Activated T-cell treated with anti-CD3 and anti-CD28 coated beads, Interleukin-2, amount 50 U/mL, for 72 hours (primary cell): ENCODE data around the gene EFNA5. TPM values are rescaled to one million over a fixed set of nuclear protein-coding genes. Genes with fewer than 3 reads are reported as not detected.

ENCODE experiments used
- ATAC-seq, 2 donors: fragments of 150-1000 bp; cut with Tn5 transposase; replicated peaks in 1 of 2; 2 replicates each; pipeline ENCODE4 v1.10.0; 2021; ENCODE audit warnings: moderate library complexity in 2 of 2, mild to moderate bottlenecking in 1 of 2
- DNase-seq, 2 donors: peaks; one replicate each; pipeline ENCODE4 v3.0.0; 2021 to 2022; ENCODE audit warnings: mixed read lengths in 1 of 2
- H3K27ac Mint-ChIP-seq: one replicate; pipeline ENCODE4 v1.8.0; 2022; ENCODE audit warnings: mild to moderate bottlenecking, moderate library complexity, mixed read lengths
- H3K27me3 Mint-ChIP-seq: one replicate; pipeline ENCODE4 v1.8.0; 2022; ENCODE audit warnings: low read depth, mixed read lengths
- H3K36me3 Mint-ChIP-seq, 2 donors: one replicate each; pipeline ENCODE4 v1.8.0; 2022; ENCODE audit warnings: mixed read lengths in 2 of 2, mild to moderate bottlenecking in 1 of 2; ENCODE audit not compliant: insufficient read depth in 2 of 2
- H3K4me1 Mint-ChIP-seq: one replicate; pipeline ENCODE4 v1.8.0; 2022; ENCODE audit warnings: low read depth, mixed read lengths
- H3K4me3 Mint-ChIP-seq, 2 donors: one replicate each; pipeline ENCODE4 v1.8.0; 2022; ENCODE audit warnings: mild to moderate bottlenecking in 2 of 2, mixed read lengths in 2 of 2, moderate library complexity in 2 of 2
- H3K9me3 Mint-ChIP-seq, 2 donors: one replicate each; pipeline ENCODE4 v1.8.0; 2022; ENCODE audit warnings: mixed read lengths in 2 of 2
- total RNA-seq, 2 donors: library from RNA; stranded (reverse); gene quantifications; one replicate each; pipeline ENCODE4 v1.2.3, GENCODE V29; 2022

Gene EFNA5
- total RNA-seq, 2 donors from 2014 or later = 0.35 TPM; not detected in 1

GRCh38 chr5:107532169-107532878 is 138.4 kb downstream of the EFNA5 start:
- no peak overlapping the region for H3K27ac Mint-ChIP-seq
- DNase-seq (no peak), ATAC-seq (no peak)
- H3K4me1 Mint-ChIP-seq = no peaks in the 10 kb centered on the region
- no peak overlapping the region for H3K4me3 Mint-ChIP-seq
- H3K36me3 Mint-ChIP-seq = no peaks in the 10 kb centered on the region
- peaks cover 0 to 1% of the 10 kb centered on the region in 2 donors for H3K9me3 Mint-ChIP-seq
- H3K27me3 Mint-ChIP-seq = no peaks in the 10 kb centered on the region

- Mint-ChIP-seq H3K4me3 (no peak overlapping the region), H3K36me3 (no peaks in the 10 kb centered on the region), H3K9me3 (peaks cover 0 to 1% of the 10 kb centered on the region in 2 donors), H3K27ac (no peak overlapping the region), H3K4me1 (no peaks in the 10 kb centered on the region), H3K27me3 (no peaks in the 10 kb centered on the region)
- ATAC-seq (no peak), DNase-seq (no peak)
Observed at GRCh38 chr5:107531308-107531707, 139.4 kb downstream of the EFNA5 start.

- no peak overlapping the region for H3K4me3 Mint-ChIP-seq
- no peak overlapping the region for H3K27ac Mint-ChIP-seq
- H3K4me1 Mint-ChIP-seq = no peaks in the 10 kb centered on the region
- DNase-seq (no peak), ATAC-seq (no peak)
- peaks cover 7% of the 10 kb centered on the region for H3K27me3 Mint-ChIP-seq
- peaks cover 0 to 1% of the 10 kb centered on the region in 2 donors for H3K9me3 Mint-ChIP-seq
- no peaks in the 10 kb centered on the region for H3K36me3 Mint-ChIP-seq
Observed at GRCh38 chr5:107529618-107530017, 141.1 kb downstream of the EFNA5 start.

GRCh38 chr5:107526270-107526937 is 144.3 kb downstream of the EFNA5 start:
- no peak overlapping the region for H3K27ac Mint-ChIP-seq
- DNase-seq (no peak), ATAC-seq (no peak)
- no peaks in the 10 kb centered on the region for H3K4me1 Mint-ChIP-seq
- H3K4me3 Mint-ChIP-seq = no peak overlapping the region
- peaks cover 0 to 1% of the 10 kb centered on the region in 2 donors for H3K9me3 Mint-ChIP-seq
- H3K36me3 Mint-ChIP-seq = no peaks in the 10 kb centered on the region
- H3K27me3 Mint-ChIP-seq = peaks cover 17% of the 10 kb centered on the region

GRCh38 chr5:107524111-107524510 is 146.6 kb downstream of the EFNA5 start:
- no peak overlapping the region for H3K4me3 Mint-ChIP-seq
- H3K27ac Mint-ChIP-seq = no peak overlapping the region
- DNase-seq = no peak
- H3K36me3 Mint-ChIP-seq = no peaks in the 10 kb centered on the region
- H3K27me3 Mint-ChIP-seq = peaks cover 17% of the 10 kb centered on the region
- H3K9me3 Mint-ChIP-seq = no peaks in the 10 kb centered on the region
- no peaks in the 10 kb centered on the region for H3K4me1 Mint-ChIP-seq
- no peak for ATAC-seq

GRCh38 chr5:107523029-107523680 is 147.6 kb downstream of the EFNA5 start:
- Mint-ChIP-seq H3K36me3 (no peaks in the 10 kb centered on the region), H3K27ac (no peak overlapping the region), H3K4me1 (no peaks in the 10 kb centered on the region), H3K27me3 (peaks cover 17% of the 10 kb centered on the region), H3K9me3 (no peaks in the 10 kb centered on the region), H3K4me3 (no peak overlapping the region)
- no peak for ATAC-seq
- DNase-seq = no peak

- ATAC-seq (no peak), DNase-seq (no peak)
- H3K27me3 Mint-ChIP-seq = peaks cover 17% of the 10 kb centered on the region
- no peaks in the 10 kb centered on the region for H3K36me3 Mint-ChIP-seq
- no peaks in the 10 kb centered on the region for H3K4me1 Mint-ChIP-seq
- H3K9me3 Mint-ChIP-seq = no peaks in the 10 kb centered on the region
- no peak overlapping the region for H3K4me3 Mint-ChIP-seq
- H3K27ac Mint-ChIP-seq = no peak overlapping the region
Observed at GRCh38 chr5:107522456-107522855, 148.3 kb downstream of the EFNA5 start.

GRCh38 chr5:107519900-107520354 is 150.8 kb downstream of the EFNA5 start:
- ATAC-seq (no peak), DNase-seq (no peak)
- Mint-ChIP-seq H3K27ac (no peak overlapping the region), H3K4me3 (no peak overlapping the region), H3K4me1 (no peaks in the 10 kb centered on the region), H3K9me3 (no peaks in the 10 kb centered on the region), H3K36me3 (no peaks in the 10 kb centered on the region), H3K27me3 (peaks cover 16% of the 10 kb centered on the region)

GRCh38 chr5:107518616-107519015 is 152.1 kb downstream of the EFNA5 start:
- DNase-seq = no peak

GRCh38 chr5:107518190-107518589 is 152.5 kb downstream of the EFNA5 start:
- Mint-ChIP-seq H3K9me3 (no peaks in the 10 kb centered on the region), H3K4me1 (no peaks in the 10 kb centered on the region), H3K36me3 (no peaks in the 10 kb centered on the region), H3K27me3 (peaks cover 18% of the 10 kb centered on the region), H3K27ac (no peak overlapping the region), H3K4me3 (no peak overlapping the region)
- ATAC-seq (no peak), DNase-seq (no peak)

More at GRCh38 chr5:107518616-107519015, 152.1 kb downstream of the EFNA5 start:
- Mint-ChIP-seq H3K27ac (no peak overlapping the region), H3K4me1 (no peaks in the 10 kb centered on the region), H3K27me3 (peaks cover 18% of the 10 kb centered on the region), H3K36me3 (no peaks in the 10 kb centered on the region), H3K4me3 (no peak overlapping the region), H3K9me3 (no peaks in the 10 kb centered on the region)
- ATAC-seq = no peak

- no peak for ATAC-seq
- H3K36me3 Mint-ChIP-seq = no peaks in the 10 kb centered on the region
- no peaks in the 10 kb centered on the region for H3K4me1 Mint-ChIP-seq
- H3K27ac Mint-ChIP-seq = no peak overlapping the region
- H3K27me3 Mint-ChIP-seq = peaks cover 10% of the 10 kb centered on the region
- no peaks in the 10 kb centered on the region for H3K9me3 Mint-ChIP-seq
- H3K4me3 Mint-ChIP-seq = no peak overlapping the region
- no peak for DNase-seq
Observed at GRCh38 chr5:107517185-107518033, 153.3 kb downstream of the EFNA5 start.

- H3K4me3 Mint-ChIP-seq = no peak overlapping the region
- no peaks in the 10 kb centered on the region for H3K9me3 Mint-ChIP-seq
- H3K27ac Mint-ChIP-seq = no peak overlapping the region
- H3K27me3 Mint-ChIP-seq = peaks cover 10% of the 10 kb centered on the region
- H3K36me3 Mint-ChIP-seq = no peaks in the 10 kb centered on the region
- no peak for DNase-seq
- no peaks in the 10 kb centered on the region for H3K4me1 Mint-ChIP-seq
- ATAC-seq = no peak
Observed at GRCh38 chr5:107516452-107517184, 154.1 kb downstream of the EFNA5 start.
